Omental fat pad (tissue), 4 donors: Measurements from ENCODE around the gene THEMIS. TPM values are rescaled to one million over a fixed set of nuclear protein-coding genes. Genes with fewer than 3 reads are reported as not detected.

Experiments used
- ATAC-seq: fragments of 150-250 bp; one replicate; pipeline ENCODE4 v1.9.1; 2016; ENCODE audit warnings: mild to moderate bottlenecking, moderate library complexity; ENCODE audit not compliant: low FRiP score
- DNase-seq: peaks from one replicate; pipeline ENCODE4 v3.0.0-alpha.2; 2019; ENCODE audit warnings: low spot score
- CTCF ChIP-seq, 3 donors: fragments of 450-650 bp; IDR thresholded peaks; one replicate each; pipeline ENCODE4 v1.5.1; 2016 to 2017; ENCODE audit warnings: antibody characterized with exemption in 3 of 3, mild to moderate bottlenecking in 3 of 3, moderate library complexity in 2 of 3
- total RNA-seq, 4 donors: library from RNA; depleted of rRNA; stranded (reverse); fragments of >200 nt; gene quantifications; one replicate each; pipeline ENCODE4 v1.1.0, GENCODE V29; 2016

THEMIS gene
- total RNA-seq, 4 donors from 2014 or later = 0.56 to 1.7 (median 1.4) TPM

GRCh38 chr6:127864701-127865100 lies 36.2 kb downstream of the THEMIS start:
- DNase-seq (no peak), ATAC-seq (no peak)
- no peak for TF ChIP-seq CTCF (IDR thresholded peaks at IDR 0.05)

- DNase-seq (no peak), ATAC-seq (no peak)
- TF ChIP-seq CTCF (IDR thresholded peaks at IDR 0.05) = no peak
Measured at GRCh38 chr6:127860723-127861122, 40.1 kb downstream of the THEMIS start.

DNA sequence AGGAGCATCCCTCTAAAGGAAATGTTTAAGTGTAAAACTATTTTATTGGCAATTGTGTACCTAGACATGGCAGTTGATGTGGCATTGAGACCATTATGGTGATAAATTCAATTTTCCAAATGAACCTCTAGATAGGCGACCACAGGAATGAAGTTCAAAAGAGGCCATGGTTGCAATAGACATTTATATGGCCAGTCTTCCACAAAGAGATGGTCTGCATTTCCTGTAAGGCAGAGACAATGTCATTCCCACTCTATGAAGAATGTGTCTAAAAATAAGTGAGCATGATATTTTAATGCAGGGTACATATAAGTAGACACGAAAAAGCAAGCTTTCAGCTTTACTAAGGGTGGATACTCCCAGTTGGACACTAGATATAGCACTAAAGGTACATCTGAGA lies 40.9 kb downstream of the THEMIS start:
- TF ChIP-seq CTCF (IDR thresholded peaks at IDR 0.05) = no peak
- DNase-seq (no peak), ATAC-seq (no peak)

- no peak for TF ChIP-seq CTCF (IDR thresholded peaks at IDR 0.05)
- ATAC-seq = no peak
- no peak for DNase-seq
Measured at GRCh38 chr6:127858727-127859391, 42.0 kb downstream of the THEMIS start.

GRCh38 chr6:127857051-127857637 lies 43.7 kb downstream of the THEMIS start:
- ATAC-seq (no peak), DNase-seq (no peak)
- no peak for TF ChIP-seq CTCF (IDR thresholded peaks at IDR 0.05)

DNA sequence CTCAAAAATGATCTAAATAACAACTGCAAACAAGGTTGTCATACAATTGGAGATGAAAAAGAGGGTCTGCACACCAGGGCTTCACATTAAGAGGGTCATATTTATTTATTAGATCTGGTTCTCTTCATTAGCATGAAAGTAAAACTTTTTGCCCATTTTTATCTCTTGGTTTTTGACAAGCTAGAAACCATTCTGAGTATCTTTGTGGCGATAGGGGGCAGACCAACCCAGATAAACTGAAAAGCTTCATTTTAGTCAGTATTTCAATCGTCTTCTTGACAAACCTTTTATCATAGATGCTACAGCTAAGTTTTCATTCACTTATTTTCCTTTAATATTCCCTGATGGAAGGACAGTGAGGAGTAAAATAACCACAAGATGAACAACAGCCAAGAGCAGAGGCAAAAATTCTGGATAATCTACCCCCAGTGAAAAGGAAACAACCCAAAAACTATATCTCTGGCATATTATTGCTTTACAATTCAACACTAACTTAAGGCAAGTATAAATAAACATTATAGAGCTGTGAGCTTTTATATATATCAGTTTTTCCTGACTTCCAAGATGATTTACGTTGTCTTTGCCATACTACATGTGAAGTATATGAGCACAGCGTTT lies 45.2 kb downstream of the THEMIS start:
- ATAC-seq = no peak
- DNase-seq = no peak
- no peak for TF ChIP-seq CTCF (IDR thresholded peaks at IDR 0.05)

DNA sequence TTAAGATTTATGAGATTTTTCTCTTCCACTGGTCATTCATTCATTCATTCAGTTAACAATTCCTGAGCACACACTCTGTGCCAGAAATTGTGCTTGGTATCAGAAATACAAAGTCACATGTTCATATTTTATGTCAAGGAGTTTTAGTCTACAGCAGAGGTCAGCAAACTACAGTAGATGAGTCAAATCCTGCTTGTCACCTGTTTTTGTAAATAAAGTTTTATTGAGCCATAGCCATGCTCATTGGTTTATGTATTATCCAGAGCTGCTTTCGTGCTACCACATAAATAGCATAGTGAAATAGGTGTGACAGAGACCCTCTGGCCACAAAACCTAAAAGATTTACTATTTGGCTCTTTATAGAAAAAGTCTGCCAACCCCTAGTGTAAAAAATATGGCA lies 46.8 kb downstream of the THEMIS start:
- DNase-seq (no peak), ATAC-seq (no peak)
- TF ChIP-seq CTCF (IDR thresholded peaks at IDR 0.05) = no peak
